ENCODE data around the gene LRP6. TPM values are rescaled to one million over a fixed set of nuclear protein-coding genes. Genes with fewer than 3 reads are reported as not detected.

LRP6 gene
- total and polyA plus RNA-seq, 3 donors from 2014 or later: 11.5 to 42.6 (median 39.3) TPM

GRCh38 chr12:12068751-12069150 lies 198.1 kb downstream of the LRP6 start:
- Histone ChIP-seq H3K4me3 (no peak overlapping the region), H3K27ac (no peak overlapping the region), H3K4me1 (no peaks in the 10 kb centered on the region), H3K27me3 (no peaks in the 10 kb centered on the region), H3K9me3 (no peaks in the 10 kb centered on the region), H3K36me3 (ENCODE audit: low read depth, missing control alignments) (no peaks in the 10 kb centered on the region)
- DNase-seq: no peak
- WGBS, 2 donors: 93 to 95% methylated on average over 6 of the region's 6 CpGs
- intact Hi-C loops (cut with DNase I; ENCODE audit: low total_unique reads): no loop called here
- no peak for TF ChIP-seq POLR2A (IDR thresholded peaks at IDR 0.05)
- no peak for TF ChIP-seq CTCF (IDR thresholded peaks at IDR 0.05)

Small RNA genes lying within 50 kb of the gene (microRNA-seq; reads per million reads assigned to microRNA genes)
- 0 reads per million in 2 donors for gene MIR1244-4 (ENCODE audit: borderline number of aligned reads in 2 of 2, borderline replicate concordance in 1 of 2)

Small RNA genes lying within 50 kb of the gene (small RNA-seq; reads per million reads assigned to genes)
- 0 reads per million in 2 donors for gene RNU6-318P
- 0 reads per million in 2 donors for gene RNU6-545P

Other genes starting within 250 kb of the LRP6 start
- gene BCL2L14, start 196.1 kb downstream of the LRP6 start, total RNA-seq: 10 to 100 TPM; 18.8 to 51.4 TPM
- gene BCL2L14, start 196.1 kb downstream of the LRP6 start, polyA plus RNA-seq (ENCODE audit: insufficient read depth, low read depth, low replicate concordance): 79.9 TPM
- 10 to 100 TPM; 24.0 to 24.7 TPM for gene MANSC1, start 83.2 kb upstream of the LRP6 start, total RNA-seq
- 30.3 TPM for gene MANSC1, start 83.2 kb upstream of the LRP6 start, polyA plus RNA-seq (ENCODE audit: insufficient read depth, low read depth, low replicate concordance)
- gene BORCS5, start 90.0 kb upstream of the LRP6 start, total RNA-seq: 10 to 100 TPM; 22.8 to 46.3 TPM
- 20.3 TPM for gene BORCS5, start 90.0 kb upstream of the LRP6 start, polyA plus RNA-seq (ENCODE audit: insufficient read depth, low read depth, low replicate concordance)